HG02840 (cell line): ENCODE data around the gene PCDH1.
"Not testable (repeated sequence)": the region's sequence is repeated elsewhere in the genome, so short reads cannot be mapped to it uniquely, and the experiment has no call there.

Experiments used
- ATAC-seq: cut with Tn5 transposase; IDR thresholded peaks from one replicate; pipeline ENCODE4 v1.9.1; 2021; ENCODE audit warnings: mild to moderate bottlenecking, moderate library complexity, moderate number of reproducible peaks; ENCODE audit not compliant: unreplicated experiment, low FRiP score

Gene PCDH1

DNA sequence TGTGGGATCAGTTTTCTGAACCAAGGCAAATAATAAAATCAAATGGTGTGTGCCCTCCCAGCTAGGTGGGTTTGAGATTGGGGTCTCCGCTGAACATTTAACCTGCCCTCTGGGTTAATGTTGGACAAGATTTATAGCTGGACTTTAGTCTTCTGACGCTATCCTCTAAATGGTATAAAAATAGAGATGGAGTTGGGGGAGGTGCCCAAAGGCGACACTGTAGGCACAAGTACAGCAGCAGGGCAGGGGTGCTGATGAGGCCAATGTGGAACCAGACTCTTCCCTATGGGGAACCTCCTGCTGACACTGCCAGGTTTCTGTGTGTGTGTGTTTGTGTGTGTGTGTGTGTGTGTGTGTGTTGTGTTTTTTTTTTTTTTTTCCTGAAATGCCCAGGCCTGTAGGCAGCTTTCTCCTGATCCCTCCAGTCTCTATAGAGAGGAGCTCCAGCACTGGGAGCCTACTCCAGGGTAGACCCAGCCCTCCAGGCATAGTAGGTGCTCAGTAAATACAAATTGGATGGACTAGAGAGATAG is 37.9 kb downstream of the PCDH1 start:
- ATAC-seq: no peak

DNA sequence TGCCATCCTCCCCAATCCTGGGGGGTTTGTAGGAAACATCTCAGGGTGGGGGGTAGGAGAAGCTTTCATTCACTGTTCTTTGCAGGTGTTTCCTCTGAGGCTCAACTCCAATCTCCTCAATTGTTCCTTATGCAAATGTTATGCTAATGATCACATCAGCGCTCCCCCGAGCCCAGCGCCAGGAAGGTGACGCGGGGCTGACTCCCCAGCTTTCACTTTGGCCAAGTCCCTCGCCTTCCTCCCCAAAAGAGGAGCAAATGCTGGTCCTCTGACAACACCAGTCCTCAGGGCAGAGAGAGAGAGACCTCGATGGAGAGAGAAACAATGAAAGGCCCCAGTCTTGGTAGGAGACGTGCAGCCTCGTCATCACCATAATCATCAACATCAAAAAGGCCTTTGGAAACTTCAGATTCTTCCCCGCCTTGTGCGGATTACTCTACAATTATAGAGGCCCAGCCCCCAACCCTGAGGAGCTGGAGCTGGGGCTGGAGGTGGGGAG is 39.1 kb downstream of the PCDH1 start:
- ATAC-seq: no peak

DNA sequence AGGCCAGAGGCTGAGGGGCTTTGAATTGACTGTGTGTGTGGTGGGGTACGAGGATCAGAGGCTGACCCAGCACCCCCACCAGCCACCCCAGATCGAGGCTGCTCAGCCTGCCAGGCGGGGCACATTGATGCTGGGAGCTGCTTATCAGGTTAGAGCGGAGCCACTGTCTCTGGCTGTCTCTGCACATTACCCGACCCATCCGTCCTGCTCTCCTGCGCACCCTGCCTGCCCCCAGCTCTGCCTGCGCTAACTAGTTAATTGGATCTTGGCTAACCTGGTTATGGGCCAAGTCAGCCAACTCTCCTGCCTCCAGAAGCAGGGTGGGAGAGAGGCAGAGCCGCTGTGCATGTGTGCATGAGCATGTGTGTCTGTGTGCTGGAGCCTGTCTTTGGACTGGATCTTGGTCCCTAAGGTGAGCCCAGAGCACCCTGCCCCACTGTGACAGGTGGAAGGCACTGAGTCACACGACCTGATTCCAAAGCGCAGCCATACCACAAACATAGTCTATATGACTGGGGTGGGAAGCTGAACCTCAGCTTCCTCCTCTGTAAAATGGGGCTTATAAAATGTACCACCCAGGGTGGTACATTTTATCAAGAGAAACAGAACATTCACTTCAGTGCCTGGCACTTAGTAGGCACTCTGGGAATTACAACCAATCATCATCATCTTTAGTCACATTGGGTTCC is 39.7 kb downstream of the PCDH1 start:
- ATAC-seq: no peak

DNA sequence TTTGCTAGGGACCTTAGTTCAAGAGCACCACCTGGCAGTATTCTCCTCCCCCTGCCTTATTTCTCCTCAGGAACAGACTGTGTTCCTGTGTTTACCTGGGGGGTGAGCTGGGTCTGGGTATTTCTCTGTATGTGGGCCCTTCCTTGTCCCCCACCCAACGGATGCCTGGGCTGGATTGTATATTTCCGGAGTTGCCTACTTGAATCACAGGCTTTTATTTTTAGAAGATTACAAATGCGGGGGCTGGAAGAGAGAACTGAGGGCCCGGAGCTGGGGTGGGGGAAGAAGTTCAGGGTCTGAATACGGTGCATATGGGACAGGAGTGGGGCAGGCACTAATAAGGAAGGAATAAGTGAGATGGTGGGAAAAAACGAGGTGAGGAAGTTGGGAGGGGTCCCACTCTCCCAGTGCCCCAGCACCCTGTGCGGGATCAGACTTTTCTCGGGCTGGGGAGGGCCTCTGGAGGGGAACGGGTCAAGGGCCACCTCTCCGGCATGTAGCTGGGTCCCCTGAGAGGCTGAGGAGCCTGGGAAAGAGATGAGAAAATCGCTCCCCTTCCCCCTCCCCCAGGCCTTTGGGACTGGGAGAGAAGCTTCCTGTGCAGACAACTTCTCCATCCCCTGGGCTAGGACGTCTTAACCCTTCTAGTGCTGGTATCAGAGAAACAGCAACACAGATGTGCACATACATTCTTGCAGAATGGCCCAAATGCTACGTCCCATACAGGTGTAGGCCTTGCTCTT is 42.1 kb downstream of the PCDH1 start:
- ATAC-seq: no peak

DNA sequence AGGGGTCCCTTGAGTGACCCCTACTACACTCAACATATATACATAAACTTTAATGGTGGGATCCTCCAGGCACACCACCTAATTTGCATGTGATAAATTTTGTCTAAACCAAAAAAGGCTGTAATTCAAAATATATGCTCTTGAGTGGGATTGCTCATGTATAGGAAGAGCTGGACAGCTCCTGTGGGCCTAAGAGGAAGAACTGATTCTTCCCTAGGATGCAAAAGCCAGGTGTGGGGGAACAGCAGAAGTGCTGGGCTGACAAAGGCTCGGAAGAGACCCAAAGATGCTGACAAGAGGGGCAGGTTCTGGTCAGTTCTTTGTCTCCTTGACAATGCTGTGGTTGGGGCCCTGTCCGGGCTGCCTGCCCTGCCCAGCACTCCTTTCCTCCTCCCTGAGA is 43.9 kb downstream of the PCDH1 start:
- no peak for ATAC-seq

DNA sequence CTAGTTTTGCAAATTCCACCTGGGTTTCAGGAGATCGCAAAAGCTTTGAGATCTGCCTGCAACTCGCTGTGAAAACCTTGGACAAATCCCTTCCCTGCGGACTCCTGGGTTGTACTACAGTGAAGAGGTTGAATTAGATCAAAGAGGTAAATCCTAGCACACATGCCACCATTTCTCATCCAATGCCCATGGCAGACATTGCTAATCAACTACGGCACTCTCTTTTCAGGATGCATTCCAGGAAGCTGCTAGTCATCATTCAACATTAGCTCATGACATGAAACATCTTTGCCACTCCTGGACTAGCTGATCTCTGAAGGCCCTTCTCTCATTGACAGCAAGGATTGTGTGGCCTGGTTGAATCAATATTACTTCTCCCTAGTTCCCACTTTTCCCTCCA is 46.1 kb downstream of the PCDH1 start:
- no peak for ATAC-seq

DNA sequence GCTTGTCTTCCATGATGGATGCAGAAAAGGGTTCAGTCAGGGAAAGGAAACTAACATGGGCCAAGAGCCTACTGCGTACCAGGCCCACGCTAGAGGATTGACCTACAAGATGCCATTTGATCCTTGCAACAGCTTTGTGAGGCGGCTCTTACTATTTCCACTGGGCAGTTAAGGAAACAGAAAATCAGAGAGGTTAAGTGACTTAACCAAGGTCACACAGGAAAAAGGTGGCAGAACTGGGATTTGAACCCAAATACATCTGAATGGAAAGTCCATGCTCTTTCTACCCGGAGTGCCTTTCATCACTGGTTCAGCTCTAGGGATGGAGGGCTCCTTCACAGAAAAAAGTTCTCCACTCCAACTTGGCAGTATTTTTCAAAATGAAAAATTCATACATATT is 50.0 kb downstream of the PCDH1 start:
- ATAC-seq: no peak

DNA sequence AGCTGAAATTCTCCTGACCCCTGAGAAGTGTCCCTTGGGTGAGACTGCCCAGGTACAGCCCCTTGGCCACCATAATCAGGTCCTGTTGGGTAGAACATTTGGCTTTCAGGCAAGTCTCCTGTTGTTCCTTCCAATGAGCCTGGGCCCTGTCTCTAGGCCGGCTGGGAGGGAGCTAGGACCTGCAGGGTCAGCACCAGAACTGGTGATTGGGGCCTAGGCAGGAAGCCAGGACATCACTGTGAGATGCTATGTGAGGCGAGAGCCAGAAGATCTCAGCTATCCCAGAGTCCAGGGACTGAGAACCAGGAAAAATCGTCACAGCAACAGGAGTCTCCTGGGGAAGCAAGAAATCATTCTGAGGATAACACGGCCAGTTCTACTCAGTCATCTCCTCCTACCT is 51.5 kb downstream of the PCDH1 start:
- no peak for ATAC-seq

DNA sequence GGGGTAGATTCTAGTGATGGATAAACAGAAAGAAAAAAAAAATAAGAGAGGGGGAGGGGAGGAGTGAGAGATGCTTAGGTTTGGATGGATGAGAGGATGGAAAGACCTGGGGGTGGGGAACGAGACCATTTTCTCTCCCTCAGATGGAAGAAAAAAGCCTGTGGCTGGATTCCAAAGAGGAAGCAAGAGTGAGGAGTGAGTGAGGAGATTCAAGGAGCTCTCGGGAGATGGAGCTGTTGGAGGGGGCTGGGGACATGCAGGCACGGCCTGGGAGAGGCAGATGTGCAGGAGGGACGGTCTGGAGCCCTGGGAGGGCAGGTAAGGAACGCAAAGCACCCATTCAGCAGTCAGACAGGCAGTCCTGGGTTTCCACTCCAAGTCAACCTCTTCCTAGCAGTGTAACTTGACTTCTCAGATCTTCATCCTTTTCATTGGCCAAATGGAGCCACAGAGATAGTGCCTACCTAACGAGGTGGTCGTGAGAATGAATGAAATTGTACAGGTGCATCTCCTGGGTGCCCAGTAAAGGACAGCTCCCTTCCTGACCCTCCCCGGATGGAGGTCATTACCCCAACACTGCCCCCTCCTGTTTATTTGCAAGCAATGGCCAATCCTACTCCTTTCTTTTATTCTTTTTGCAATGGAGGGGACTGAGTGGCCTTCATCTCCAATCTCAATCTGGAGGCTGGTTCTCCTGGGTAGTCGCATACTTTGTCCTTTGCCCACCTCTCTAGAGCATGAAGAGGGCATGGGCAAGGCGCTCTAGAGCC is 52.2 kb downstream of the PCDH1 start:
- ATAC-seq: no peak

DNA sequence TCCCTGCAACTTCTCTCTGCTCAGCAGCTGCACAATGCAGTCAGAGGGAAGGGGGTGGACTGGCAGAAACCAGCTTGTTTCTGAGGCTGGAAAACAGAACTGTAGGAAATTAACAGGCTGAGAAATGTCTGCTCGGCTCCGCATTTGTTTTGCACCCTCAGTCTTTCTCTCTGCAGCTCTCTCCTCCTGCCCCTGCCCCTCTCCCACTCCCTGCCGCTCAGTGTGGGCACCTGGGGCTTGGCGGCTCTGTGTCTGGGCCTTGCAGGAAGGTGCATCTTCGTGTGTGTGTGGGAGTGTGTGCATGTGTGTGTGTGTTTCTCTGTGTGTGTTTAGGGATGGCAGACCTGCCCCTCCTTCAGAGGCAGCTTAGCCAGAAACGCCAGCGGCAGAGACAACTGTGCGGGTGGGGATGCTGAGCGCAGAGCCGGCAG is 53.0 kb downstream of the PCDH1 start:
- no peak for ATAC-seq

DNA sequence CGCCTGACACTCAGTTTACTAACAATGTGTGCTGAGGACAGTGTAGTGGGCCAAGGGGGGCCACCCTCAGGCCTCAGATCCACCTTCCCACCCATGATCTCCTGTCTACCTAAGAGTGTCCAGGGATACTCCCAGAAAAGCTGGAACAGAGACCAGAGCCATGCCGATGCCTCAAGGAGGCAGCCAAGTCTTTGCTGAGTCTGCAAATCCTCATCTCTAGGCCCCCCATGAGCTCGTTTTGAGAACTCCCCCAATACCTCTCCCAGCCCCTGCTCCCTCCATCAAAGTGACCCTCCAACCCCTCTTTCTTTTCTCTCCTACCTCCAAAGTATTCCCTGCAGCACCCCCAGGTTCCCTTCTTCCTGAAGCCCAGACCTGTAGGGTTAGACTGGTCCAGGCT is 53.5 kb downstream of the PCDH1 start:
- ATAC-seq: no peak

DNA sequence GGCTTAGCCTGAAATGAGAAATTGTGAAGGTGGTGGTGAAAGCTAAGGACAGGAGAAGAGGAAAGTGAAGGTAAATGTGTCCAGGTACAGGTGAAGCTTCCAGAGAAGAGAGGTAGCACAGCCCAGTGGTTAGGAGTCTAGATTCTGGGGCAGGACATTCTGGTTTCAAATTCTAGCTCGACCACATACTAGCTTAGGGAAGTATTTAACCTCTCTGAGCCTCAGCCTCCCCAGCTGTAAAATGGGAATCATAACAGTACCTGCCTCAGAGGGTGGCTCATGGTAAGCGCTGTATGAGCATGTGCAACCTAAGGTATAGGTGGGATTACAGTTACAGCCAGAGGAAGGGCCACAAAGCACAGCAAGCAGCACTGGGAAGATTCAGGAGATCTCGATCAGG is 55.2 kb downstream of the PCDH1 start:
- no peak for ATAC-seq

DNA sequence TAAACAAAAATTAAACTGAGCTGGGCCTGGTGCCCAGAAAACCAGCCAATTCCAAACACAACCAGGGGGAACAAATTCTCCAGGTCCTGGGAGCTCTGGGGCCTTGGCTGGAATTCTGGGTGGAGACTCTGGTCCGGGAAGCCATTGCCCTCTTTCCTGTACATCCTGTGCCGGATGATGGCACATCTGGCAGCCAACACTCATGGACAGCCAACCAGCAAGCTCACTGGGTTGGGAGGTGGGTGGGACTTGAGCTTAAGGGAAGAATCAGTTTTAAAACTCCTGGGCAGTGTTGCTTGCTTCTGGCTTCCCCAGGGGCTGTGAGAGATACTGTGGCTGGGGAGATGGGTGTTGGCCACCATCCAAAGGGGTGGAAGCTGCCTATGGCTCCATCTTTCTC is 56.1 kb downstream of the PCDH1 start:
- ATAC-seq: no peak

DNA sequence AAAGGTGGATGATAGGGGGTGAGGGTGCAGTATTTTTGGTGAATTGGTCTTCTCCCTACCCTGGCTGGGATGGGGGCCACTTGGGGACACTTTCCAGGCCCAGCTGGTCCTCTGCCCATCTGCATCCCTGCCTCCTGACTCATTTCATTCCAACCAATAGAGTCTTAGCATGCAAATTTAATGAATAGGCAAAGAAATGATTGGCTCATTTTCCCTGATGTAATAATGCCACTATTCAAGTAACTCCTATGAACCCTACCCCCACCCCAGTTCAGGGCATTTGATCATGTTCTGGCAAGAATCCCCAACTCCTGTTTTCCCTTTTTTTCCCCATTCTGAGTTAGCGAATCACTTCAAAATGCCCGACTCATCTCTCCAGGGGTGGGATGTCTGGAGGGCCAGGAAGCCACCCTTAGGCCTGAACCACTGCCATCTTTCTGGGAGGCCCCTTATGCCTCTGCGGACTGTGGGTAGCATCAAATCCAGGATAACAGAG is 56.7 kb downstream of the PCDH1 start:
- ATAC-seq: no peak

DNA sequence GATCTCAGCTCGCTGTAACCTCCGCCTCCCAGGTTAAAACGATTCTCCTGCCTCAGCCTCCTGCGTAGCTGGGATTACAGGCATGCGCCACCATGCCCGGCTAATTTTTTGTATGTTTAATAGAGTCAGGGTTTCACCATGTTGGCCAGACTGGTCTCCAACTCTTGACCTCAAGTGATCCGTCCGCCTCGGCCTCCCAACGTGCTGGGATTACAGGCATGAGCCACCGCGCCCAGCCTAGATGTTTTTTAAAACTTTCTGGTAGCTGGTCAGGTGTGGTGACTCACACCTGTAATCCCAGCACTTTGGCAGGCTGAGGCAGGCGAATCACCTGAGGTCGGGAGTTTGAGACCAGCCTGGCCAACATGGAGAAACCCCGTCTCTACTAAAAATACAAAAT is 57.5 kb downstream of the PCDH1 start:
- ATAC-seq: not testable (repeated sequence)

DNA sequence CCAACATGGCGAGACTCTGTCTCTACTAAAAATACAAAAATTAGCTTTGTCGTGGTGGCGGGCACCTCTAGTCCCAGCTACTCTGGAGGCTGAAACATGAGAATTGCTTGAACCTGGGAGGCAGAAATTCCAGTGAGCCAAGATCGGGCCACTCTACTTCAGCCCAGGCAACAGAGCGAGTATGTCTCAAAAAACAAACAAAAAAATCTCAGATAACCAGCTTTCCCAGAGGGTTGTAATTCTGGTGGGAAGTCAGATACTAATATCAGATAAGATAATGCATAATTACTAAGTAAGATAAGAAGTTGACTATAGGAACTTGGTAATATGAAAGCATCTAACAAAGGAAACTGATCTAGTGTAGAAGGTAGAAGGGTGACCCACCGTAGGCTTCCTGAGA is 60.6 kb downstream of the PCDH1 start:
- ATAC-seq: no peak

DNA sequence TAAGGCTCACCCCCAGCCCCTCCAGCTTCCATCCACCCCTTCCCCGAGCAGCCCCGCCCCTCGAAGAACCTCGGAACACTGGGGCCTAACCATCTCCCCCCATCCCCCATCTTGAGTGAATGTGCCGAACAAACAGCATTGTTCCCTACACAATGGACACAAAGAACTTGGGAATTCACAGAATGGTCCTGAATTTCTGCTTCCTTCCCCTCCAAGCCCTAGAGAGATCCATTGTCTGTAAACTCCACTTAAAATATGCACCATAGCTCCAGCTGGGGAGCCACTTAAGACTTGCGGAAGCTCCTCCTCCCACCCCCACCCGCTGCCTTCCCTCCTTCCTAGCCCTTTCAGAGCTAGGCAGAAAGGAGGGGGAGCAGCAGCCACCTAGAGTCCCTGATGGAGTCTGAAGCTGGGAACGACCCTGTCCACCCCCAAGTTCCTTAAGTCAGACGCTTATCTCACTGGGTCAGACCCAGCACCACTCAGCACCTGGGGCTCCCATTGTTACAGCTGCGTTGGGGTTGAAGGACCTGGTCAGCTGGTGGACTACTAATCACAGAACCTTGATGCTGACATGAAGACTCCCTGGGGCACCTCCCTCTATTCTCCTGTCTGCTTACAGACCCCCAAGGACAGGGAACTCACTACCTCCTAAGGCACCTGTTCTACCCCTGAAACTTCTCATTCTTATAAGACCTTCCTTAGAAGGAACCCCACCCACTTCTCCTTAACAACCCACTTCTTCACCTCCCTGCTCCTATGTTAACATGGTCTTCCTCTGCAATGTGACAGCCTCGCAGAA is 61.4 kb downstream of the PCDH1 start:
- no peak for ATAC-seq

DNA sequence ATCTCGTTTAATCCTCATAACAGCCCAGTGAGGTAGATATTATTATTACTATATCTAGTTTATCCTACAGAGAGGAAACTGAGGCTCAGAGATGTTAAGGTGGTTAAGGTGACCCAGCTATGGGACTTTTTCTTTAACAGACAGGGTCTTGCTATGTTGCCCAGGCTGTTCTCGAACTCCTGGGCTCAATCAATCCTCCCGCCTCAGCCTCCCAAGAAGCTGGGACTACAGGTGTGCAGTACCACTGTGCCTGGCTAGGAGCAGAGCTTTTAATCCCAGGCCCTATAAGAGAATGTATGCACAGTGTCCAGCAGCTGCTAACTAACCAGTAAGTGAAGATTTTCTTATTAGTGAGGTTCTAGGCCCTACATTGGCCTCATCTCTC is 62.4 kb downstream of the PCDH1 start:
- no peak for ATAC-seq

DNA sequence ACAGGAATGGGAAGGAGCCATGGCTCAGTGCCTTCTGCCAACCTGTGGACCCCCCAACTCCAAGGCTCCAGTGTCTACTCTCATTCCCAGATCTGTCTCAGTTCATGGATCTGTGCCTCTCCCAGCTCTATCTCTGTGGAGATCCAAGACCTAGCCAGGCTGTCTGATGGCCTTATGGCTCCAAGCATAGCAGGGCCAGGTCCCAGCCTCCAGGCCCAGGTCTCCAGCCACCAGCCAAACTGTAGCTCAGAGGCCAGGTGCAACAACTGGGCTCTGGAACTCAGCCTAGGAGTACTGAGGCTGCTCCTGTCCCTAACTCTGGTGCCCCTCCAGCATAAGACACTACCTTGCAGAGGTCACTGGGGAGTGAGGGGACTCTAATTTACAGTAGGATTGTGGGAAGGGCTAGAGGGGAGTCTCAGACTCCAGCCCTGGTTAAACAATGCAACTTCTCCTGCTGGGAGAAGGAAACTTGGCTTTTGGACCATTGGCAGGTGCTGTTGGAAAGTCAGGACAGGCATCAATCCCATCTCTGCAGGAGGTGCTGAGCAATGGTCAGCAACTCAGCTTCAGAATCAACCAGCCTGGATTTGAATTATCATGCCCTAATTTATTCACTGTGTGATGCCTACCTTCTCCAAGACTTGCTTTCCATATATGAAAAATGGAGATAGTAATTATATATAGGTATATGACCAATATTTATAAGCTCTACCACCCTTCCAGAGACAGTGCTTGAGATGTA is 63.0 kb downstream of the PCDH1 start:
- no peak for ATAC-seq
